ENCODE results near the gene CCDC12.

CCDC12 gene

GRCh38 chr3:46976326-46977190, at the start of gene CCDC12:
Gene CCDC12 (minus strand): TSS chr3:46976745. CDS start chr3:46976732, 13 bp downstream.
- Histone ChIP-seq H3K4me1 (ENCODE audit: insufficient read depth, low read length) (peaks cover 5% of the 10 kb centered on the region; the same call in 1 of the 2 replicates), H3K9me3 (ENCODE audit: control insufficient read depth, insufficient read depth, low read length) (no peaks in the 10 kb centered on the region), H3K9ac (ENCODE audit: low read depth, low read length) (peak within 1 kb of the TSS; percentile 92), H3K36me3 (ENCODE audit: insufficient read depth, low read length) (peaks cover 3% of the 10 kb centered on the region; the same call in 1 of the 2 replicates)

GRCh38 chr3:47024932-47025331, 48.4 kb upstream of the CCDC12 start:
- Histone ChIP-seq H3K9ac (ENCODE audit: low read depth, low read length) (no peak overlapping the region), H3K9me3 (ENCODE audit: control insufficient read depth, insufficient read depth, low read length) (no peaks in the 10 kb centered on the region), H3K4me1 (ENCODE audit: insufficient read depth, low read length) (0 out of 2 replicates have a peak, but pooled peaks cover 3% of the 10 kb centered on the region), H3K36me3 (ENCODE audit: insufficient read depth, low read length) (no peaks in the 10 kb centered on the region)

DNA sequence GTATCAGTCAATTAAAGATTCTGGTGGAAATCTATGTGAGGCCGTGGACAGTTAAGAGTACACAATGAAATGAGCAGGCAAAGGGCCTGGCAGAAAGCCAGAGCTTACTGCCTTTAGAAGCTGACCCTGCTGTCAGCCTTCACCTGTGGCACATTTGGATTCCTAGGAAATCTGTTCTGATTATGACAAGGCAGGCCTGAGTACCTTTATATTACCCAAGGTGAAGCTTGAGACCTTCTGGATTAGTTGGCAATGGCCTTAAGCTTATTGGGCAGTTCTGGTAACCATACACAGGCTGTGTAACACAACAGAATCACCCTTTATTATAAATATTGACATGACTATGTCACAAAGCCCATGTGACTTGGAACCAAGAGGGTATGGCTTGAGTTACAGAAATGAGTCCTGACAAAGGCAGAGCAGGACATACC, 46.1 kb upstream of the CCDC12 start:
- H3K36me3 ChIP-seq (ENCODE audit: insufficient read depth, low read length) = peaks cover 5% of the 10 kb centered on the region

GRCh38 chr3:47020311-47020710, 43.8 kb upstream of the CCDC12 start:
- H3K9me3 ChIP-seq (ENCODE audit: control insufficient read depth, insufficient read depth, low read length) = no peaks in the 10 kb centered on the region
- no peak overlapping the region for H3K9ac ChIP-seq (ENCODE audit: low read depth, low read length)
- H3K36me3 ChIP-seq (ENCODE audit: insufficient read depth, low read length) = peaks cover 15% of the 10 kb centered on the region
- peaks cover 23% of the 10 kb centered on the region for H3K4me1 ChIP-seq (ENCODE audit: insufficient read depth, low read length)

More for the DNA sequence above, 46.1 kb upstream of the CCDC12 start:
- Histone ChIP-seq H3K4me1 (ENCODE audit: insufficient read depth, low read length) (peaks cover 8% of the 10 kb centered on the region; the same call in 1 of the 2 replicates), H3K9ac (ENCODE audit: low read depth, low read length) (no peak overlapping the region), H3K9me3 (ENCODE audit: control insufficient read depth, insufficient read depth, low read length) (no peaks in the 10 kb centered on the region)

- H3K9ac ChIP-seq (ENCODE audit: low read depth, low read length) = no peak overlapping the region
- H3K9me3 ChIP-seq (ENCODE audit: control insufficient read depth, insufficient read depth, low read length) = no peaks in the 10 kb centered on the region
- H3K36me3 ChIP-seq (ENCODE audit: insufficient read depth, low read length) = peaks cover 15% of the 10 kb centered on the region
- peaks cover 23% of the 10 kb centered on the region for H3K4me1 ChIP-seq (ENCODE audit: insufficient read depth, low read length)
These were observed 42.7 kb upstream of the CCDC12 start for GRCh38 chr3:47019201-47019600.

DNA sequence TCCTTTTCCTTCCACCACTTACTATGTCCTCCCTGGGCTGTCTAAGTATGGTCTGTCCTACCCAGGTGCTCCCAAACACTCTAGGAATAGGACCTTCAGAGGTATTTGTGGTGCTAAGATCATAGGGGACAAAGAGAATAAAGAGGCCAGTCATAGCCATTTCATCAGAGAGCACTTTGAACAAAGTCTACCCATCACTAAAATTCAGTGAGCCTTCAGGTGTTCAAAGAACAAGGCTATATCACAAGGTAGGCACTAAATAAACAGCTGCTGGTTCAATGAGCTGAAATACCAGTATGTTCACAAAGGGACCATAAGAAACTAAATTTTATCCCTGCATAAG, 41.7 kb upstream of the CCDC12 start:
- Histone ChIP-seq H3K4me1 (ENCODE audit: insufficient read depth, low read length) (peaks cover 23% of the 10 kb centered on the region), H3K9ac (ENCODE audit: low read depth, low read length) (no peak overlapping the region), H3K36me3 (ENCODE audit: insufficient read depth, low read length) (peaks cover 15% of the 10 kb centered on the region), H3K9me3 (ENCODE audit: control insufficient read depth, insufficient read depth, low read length) (no peaks in the 10 kb centered on the region)

GRCh38 chr3:47017504-47018268, 41.1 kb upstream of the CCDC12 start:
- Histone ChIP-seq H3K4me1 (ENCODE audit: insufficient read depth, low read length) (peaks cover 23% of the 10 kb centered on the region), H3K36me3 (ENCODE audit: insufficient read depth, low read length) (peaks cover 15% of the 10 kb centered on the region), H3K9ac (ENCODE audit: low read depth, low read length) (no peak overlapping the region), H3K9me3 (ENCODE audit: control insufficient read depth, insufficient read depth, low read length) (no peaks in the 10 kb centered on the region)

GRCh38 chr3:47016934-47017435, 40.4 kb upstream of the CCDC12 start:
- no peaks in the 10 kb centered on the region for H3K9me3 ChIP-seq (ENCODE audit: control insufficient read depth, insufficient read depth, low read length)
- peaks cover 23% of the 10 kb centered on the region for H3K4me1 ChIP-seq (ENCODE audit: insufficient read depth, low read length)
- H3K9ac ChIP-seq (ENCODE audit: low read depth, low read length) = no peak overlapping the region
- peaks cover 15% of the 10 kb centered on the region for H3K36me3 ChIP-seq (ENCODE audit: insufficient read depth, low read length)

DNA sequence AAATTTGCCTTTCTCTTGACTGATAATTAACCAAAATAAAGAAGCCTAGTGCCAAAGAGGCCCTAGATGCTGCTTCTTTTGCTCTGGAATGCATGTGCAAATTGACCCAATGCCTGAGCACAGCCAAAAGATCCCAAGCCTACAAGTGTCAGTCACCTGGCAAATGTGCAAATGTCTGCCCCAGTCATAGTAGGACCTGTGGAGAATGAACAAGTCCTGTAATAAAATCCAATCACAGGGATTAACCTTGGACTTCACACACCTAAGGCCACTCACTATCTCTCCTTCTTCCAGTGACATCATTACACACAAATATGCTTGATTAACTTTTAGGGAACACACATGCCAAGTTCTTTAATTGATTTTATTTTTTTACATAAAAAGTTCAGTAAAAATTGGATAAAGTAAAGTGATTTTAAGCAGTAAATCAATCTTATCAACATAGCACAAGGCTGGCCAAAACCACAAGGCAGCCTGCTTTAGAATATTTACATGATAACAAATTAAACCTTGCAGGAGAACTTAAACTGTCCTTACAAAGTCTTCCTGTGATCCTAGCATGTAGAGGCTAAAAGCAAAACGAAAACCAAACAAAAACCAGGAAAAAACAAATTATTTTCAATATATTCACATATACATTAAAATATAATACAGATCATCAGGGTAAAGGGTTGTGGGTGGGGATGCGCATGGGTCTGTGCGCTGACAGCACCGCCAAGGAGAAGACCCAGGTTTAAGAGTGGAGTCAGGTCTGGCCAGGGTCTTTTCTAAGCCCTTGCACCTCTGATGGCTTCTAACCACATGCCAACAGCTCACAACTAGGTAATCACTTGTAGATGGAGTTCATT, 39.8 kb upstream of the CCDC12 start:
- Histone ChIP-seq H3K36me3 (ENCODE audit: insufficient read depth, low read length) (peaks cover 15% of the 10 kb centered on the region), H3K9me3 (ENCODE audit: control insufficient read depth, insufficient read depth, low read length) (no peaks in the 10 kb centered on the region), H3K9ac (ENCODE audit: low read depth, low read length) (no peak overlapping the region), H3K4me1 (ENCODE audit: insufficient read depth, low read length) (peaks cover 23% of the 10 kb centered on the region)

DNA sequence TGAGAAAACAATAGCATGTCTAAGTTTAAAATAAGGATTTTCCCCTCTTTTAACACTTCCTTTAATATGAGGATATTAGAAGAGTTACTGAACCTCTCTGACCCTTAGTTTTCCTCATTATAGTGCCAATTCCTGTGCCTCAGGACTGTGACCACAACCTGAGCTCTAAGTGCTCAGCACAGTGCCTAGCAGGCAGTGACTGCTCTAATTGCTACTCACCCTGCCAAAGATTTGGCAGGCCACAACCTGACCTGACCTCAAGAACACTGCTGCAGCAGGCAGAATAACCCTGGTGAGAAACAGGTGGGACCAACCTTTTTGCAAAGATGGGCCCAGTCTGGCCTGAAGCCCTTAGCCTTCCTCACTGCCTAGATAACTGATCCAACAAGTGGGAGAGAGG, 38.6 kb upstream of the CCDC12 start:
- no peaks in the 10 kb centered on the region for H3K9me3 ChIP-seq (ENCODE audit: control insufficient read depth, insufficient read depth, low read length)
- H3K36me3 ChIP-seq (ENCODE audit: insufficient read depth, low read length) = peaks cover 15% of the 10 kb centered on the region
- no peak overlapping the region for H3K9ac ChIP-seq (ENCODE audit: low read depth, low read length)
- H3K4me1 ChIP-seq (ENCODE audit: insufficient read depth, low read length) = peaks cover 28% of the 10 kb centered on the region

- Histone ChIP-seq H3K9ac (ENCODE audit: low read depth, low read length) (no peak overlapping the region), H3K9me3 (ENCODE audit: control insufficient read depth, insufficient read depth, low read length) (no peaks in the 10 kb centered on the region), H3K4me1 (ENCODE audit: insufficient read depth, low read length) (peaks cover 28% of the 10 kb centered on the region), H3K36me3 (ENCODE audit: insufficient read depth, low read length) (peaks cover 11% of the 10 kb centered on the region)
These were observed 37.5 kb upstream of the CCDC12 start for GRCh38 chr3:47014036-47014435.

DNA sequence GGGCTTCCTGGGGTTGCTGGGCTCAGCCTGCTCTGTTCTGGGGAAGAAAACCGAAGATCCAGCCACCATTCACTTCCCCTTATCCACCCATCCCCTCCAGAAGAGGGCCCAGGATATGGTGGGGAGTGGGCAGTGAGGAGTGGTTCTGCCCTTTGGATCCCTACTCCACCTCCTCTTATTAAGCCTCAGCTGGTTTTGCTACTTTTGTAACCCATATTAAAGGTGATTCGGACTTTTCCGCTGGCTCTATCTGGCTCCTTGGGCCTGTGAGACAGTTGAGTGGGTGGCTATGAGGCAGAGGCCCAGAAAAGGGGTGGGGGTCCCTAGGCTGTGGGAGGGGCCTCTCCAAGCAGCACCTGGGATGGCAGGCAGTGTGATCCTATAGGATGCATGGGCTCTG, 36.7 kb upstream of the CCDC12 start:
- peaks cover 24% of the 10 kb centered on the region for H3K4me1 ChIP-seq (ENCODE audit: insufficient read depth, low read length)
- H3K36me3 ChIP-seq (ENCODE audit: insufficient read depth, low read length) = peaks cover 11% of the 10 kb centered on the region
- H3K9me3 ChIP-seq (ENCODE audit: control insufficient read depth, insufficient read depth, low read length) = no peaks in the 10 kb centered on the region
- no peak overlapping the region for H3K9ac ChIP-seq (ENCODE audit: low read depth, low read length)

- Histone ChIP-seq H3K9me3 (ENCODE audit: control insufficient read depth, insufficient read depth, low read length) (no peaks in the 10 kb centered on the region), H3K36me3 (ENCODE audit: insufficient read depth, low read length) (peaks cover 9% of the 10 kb centered on the region), H3K4me1 (ENCODE audit: insufficient read depth, low read length) (peaks cover 19% of the 10 kb centered on the region), H3K9ac (ENCODE audit: low read depth, low read length) (no peak overlapping the region)
These were observed 36.0 kb upstream of the CCDC12 start for GRCh38 chr3:47012342-47013230.
